ENCODE measurements around the gene UVRAG.

The UVRAG gene

DNA sequence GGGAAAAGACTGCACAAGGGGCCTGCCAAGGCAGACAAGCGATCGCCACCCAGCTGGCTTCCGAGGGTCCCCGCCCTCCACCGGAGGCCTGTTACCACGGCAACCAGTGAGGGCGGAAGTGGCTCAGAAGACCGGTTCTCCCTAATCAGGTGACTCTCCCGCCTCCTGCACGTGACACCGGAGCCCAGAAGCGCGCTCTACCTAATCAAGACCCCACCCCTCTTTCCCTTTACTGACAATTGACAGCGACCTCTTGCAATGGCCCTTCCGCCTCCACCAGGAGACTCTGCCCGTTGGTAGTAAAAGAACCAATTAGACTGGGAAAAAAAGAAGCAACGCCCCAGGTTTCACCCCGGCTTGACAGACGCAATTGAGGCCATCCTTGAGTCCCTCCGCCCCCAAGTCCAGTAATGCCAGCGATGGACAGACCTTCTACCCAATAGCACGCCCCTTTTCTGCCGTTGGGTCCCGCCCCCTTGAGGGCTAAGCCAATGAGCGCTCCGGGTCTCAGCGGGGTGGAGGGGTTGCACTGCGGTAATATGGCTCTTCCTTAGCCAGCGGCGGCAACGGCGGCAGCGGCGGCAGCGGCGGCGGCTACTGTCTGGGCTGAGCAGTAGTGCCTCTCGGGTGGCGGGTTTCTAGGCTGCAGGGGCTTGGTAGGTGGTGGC is at the start of gene UVRAG:
UVRAG (plus strand) TSS at position 534 of the 668 bp plus-strand sequence. CDS start 198 bp downstream, outside the sequence.
- peak; percentile 100 for DNase-seq

DNA sequence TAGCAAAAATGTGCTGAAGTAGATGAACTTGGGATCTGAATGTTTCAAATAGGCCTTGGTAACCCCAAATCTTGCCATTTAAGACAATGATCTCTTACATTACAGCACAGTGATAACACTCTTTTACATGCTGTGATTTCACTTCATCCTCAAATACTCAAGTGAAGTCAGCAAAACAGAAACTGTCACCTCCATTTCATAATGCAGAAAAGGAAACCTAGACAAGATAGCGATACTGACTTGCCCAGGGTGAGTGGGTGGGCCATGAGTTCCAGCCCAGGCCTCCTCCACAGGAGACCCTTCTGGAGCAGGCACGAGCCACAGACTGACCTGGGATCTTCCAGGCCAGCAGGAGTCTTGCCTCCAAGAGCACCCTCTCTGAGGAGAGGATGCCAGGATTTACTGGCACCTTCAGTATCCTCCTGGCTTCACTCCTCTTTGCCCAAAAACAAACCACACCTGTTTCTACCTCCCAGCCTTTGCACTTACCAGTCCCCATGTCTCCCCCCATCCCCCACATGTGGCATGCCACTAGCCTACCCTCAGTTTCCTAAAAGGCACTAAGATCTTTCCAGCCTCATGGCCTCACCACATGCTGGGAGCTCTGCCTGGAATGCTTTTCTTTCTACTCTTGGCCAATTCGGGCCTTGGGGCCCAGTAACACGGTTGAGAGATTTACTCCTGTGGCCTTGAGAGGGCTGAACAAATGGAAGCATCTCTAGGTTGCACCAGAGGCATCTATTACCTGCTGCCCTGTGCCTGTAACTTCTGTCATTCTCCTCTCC is 48.4 kb upstream of the UVRAG start:
- DNase-seq = no peak

DNA sequence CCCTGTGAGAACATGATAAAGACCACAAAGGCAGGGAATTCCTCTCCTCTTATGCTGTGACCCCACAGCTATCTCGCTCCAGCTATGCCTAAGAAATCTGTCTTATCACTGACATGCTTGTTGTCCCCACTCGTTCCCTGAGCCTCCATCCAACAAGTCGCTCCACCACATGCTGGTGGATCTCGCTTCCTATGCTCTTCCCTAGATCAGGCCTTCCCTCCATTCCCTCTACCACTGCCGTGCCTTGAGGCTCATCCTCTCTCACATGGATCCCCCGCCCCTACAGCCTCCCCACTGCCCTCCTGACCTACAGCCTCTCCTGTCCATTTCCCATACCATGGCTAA is 47.8 kb upstream of the UVRAG start:
- no peak for DNase-seq

DNA sequence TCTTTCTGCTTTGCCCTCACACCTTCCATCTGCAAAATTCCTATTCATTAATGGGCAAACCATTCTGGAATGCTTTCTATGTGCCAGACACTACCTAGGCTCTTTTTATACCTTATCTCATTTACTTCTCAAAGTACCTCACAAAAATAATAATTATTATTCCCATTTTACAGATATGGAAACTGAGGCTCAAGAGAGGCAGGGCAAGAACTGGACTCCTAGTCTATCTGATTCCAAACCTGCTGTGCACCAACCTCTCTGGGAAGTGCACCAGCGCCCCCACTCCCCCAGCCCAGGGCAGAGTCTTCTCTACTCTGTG is 47.3 kb upstream of the UVRAG start:
- DNase-seq = no peak

DNA sequence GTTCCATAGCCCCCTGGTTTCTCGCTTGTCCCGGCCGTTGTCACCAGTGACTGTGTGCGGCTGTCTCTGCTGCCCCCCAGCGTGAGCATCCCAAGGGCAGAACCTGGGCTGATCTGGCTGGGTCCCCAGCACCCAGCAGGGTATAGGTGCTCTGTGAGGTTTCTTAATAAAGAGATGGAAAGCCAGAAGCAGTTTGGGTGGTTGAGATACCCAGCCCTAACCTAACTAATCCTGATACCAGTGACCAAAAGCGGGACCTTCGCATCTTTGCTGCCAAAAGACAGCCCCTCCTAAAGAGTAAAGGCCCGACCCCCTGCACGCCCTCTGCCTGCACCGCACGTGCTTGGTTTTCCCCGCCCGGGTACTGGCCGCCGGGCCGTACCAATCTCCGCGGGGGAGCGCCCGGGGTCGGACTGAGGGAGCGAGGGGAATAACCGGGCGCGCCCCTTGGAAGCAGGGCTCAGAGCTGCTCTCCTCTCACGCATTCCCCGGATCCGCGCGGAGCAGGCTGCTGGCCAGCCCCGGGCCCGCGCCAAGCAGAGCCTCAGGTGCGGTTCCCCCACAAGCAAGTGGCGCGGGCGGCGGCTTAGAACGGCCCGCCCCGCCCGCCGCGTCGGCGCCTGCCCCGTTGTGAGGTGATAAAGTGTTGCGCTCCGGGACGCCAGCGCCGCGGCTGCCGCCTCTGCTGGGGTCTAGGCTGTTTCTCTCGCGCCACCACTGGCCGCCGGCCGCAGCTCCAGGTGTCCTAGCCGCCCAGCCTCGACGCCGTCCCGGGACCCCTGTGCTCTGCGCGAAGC is 46.7 kb upstream of the UVRAG start, which contains the start of gene DGAT2:
DGAT2 (plus strand) TSS at position 667 of the 797 bp plus-strand sequence. CDS start 214 bp downstream, outside the sequence.
- peak; percentile 96 for DNase-seq

DNA sequence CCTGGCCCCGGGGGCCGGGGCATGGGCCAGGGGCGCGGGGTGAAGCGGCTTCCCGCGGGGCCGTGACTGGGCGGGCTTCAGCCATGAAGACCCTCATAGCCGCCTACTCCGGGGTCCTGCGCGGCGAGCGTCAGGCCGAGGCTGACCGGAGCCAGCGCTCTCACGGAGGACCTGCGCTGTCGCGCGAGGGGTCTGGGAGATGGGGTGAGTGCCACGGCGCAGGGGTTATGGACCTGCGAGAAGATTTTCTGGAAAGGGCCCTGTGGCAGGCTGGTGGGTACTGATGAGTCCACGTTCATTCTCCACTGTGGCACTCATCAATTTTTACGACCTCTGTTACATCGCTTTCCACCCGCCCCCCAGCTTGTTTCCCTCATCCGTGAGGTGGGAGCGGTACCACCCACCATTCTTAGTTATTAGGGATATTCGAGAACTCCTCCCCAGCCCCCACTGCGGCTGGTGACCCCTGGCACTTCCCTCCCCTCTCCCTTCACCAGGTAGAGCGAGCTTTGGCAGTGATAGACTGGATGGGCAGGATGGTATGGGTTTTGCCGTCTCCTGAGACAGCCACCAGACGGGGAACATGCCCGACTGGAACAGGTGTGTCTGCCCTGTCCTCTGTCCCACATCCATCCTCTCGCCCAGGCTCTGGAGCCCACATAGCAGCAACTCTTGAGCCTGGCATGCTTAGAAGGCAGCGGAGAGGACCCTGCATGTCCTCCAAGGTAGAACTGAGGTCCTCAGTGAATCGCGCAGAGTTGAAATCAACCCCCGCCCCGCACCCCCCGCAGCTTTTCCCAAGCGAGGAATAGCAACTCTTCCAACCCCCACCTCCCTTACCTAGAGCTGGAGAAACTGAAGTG is 45.9 kb upstream of the UVRAG start:
- peak; percentile 24 for DNase-seq

DNA sequence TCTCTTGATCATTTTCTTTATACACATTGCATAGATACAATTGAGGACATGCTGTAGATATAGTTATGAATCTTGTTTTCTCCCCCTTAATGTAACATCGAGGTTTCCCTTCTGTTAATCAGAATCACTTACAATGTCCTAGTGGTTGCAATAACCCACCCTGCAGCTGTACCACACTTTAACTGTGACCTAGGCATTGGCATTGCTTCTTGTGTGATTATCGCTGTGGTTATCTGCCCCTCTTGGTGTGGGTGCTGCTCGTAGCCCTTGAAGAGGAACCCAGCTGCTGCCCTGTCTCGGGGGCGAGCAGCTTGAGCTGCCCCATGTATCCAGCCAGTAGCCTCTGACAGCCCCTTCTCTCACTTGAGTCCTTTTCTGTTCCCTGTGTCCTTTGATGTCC is 44.9 kb upstream of the UVRAG start:
- no peak for DNase-seq

DNA sequence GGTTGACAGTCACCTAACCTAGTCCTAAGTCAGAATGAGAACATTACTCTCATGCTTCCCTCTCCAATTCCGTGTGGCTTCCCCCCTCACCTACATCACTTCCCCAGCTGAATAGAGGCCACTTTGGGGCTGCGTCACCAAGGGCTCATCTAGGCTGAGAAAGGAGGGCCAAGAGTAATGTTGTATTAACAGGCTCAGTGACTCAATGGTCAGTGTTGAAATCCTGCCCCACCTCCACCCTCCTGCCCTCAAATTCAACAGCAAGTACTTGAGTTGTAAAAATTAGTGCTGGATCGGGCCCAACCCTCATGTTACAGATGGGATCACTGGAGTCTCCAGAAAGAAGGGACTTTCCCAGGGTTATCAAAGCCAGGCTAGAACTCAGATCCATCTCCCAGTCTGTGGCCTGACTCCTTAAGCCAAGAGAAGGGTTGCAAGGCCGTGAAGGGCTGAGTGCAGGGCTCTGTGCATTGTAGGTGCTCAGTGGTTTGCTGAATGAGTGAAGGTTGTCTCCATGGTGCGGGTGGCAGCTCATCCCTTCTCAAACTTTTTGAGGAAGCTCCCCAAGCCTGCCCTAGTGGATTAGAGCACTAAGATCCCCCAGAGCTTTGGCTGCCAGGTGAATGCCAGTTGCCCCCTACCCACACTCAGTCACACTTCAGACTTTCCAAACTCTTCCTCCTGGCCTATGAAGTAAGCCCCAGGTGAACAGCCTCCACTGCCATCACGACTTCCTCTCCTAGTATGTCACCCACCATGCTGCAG is 43.2 kb upstream of the UVRAG start:
- DNase-seq = no peak

DNA sequence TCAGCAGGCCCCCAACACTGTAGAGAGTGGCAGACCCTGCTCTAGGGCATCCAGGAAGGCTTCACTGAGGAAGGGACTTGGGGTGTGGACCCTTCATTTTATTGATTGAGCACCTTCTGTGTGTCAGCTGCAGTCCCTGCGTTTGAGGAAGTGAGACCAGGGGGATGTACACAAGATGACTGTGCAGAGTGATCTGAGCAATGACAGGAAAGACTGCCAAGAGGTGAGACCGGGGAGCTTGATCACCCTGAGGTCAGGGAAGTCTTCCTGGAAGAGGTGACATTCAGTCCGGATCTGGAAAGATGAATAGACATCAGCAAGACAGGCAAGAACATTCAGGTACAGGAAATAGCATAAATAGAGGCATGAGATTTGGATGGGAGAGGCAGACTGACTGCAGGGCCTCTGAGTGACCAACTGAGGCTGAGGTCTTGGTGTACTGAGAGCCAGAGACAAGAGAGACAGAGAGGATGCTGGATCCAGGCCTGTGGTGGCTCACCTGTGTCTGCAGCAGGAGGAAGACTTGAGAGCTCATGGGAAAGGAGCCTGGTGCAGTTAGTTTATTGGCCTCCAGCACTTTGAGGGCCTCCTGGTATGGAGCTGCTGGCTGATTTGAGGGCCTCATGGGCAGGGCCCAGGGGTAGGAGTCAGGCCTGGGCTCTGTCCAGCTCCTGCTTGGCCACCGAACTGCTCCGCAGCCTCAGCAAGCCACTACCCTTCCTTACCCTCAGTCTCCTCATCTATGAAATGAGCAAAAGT is 41.2 kb upstream of the UVRAG start:
- DNase-seq = no peak

DNA sequence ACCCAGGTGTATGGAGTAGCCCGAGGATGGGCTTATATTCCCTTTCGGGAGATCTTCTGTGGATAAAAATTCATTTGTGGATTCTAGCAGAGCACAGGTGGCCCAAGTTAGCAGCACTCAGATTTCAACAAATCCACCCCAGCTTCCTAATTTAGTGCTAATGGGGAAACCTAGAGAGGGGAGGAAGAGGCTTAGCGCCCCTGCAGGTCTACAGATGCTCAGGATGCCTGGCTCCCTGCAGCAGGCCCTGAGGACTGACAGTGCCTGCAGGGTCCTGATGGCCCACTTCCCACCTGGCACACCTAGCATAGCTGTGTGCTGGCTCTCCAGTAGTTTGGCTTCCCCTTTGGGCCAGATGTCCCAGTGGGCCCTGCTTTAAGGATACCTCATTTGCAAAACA is 40.0 kb upstream of the UVRAG start:
- DNase-seq = no peak

DNA sequence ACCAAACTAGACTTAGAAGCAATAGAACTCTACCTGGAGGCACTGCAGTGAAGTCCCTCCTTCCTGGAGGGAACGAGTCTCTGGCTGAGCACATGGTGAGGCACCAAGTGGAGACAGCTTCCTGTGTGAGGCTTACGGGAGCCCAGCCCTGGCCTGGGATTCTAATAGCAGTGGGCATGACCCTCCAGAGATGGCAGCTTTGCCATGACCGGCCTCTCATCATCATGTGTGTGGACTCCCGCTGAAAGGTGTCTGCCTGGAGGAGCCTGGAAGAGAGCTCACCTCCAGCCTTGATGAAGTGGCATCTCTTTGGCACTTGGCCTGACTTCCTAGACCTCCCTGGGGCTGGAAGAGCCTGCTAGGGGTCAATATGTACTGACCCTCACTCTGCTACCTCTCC is 38.5 kb upstream of the UVRAG start:
- no peak for DNase-seq

DNA sequence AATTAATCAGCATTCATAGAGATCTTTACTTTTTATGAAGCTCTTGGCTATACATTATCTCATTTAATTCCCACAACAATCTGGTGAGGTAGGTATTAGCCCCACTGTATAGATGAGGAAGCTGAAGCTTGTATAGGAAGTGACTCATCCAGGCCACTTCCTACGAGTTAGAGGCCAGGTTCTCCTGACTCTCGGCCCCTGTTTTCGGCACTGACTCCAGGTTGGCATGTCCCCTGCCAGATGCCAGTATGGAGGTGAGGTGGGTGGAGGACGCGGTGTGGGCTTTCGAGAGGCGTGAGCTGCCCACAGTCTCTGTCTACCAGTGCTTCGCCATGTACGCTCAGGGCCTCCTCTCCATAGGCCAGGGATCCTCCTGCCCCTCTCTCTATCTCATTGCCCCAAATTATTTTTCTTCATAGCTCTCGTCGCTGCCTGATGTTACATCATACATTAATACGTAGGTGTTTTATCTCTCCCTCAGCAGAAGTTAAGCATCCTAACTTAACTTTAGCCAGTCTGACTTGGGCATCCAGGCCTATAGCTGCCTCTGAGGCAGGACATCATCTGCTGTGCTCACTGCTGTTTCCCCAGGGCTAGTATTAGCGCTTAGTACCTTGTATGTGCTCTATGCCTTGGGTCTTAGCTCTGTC is 37.4 kb upstream of the UVRAG start:
- no peak for DNase-seq

DNA sequence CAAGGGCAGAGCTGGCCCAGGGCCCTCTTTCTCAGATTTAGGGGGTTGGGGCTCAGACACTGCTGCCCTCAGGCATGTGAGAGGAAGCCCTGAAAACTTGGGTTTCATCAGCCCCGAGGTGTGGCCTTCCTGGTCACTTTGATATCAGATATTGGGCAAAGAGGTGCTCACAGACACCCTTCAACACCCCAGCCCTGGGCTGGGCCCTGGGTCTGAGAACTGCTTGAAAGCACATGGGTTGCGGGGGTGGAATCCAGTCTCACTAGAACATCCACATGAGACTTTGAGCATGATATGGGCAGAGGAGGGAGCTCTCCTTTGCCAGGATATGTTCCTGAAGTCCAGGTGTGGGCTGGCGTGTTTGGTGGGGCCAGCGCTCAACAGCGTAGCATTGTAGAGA is 36.0 kb upstream of the UVRAG start:
- DNase-seq = no peak

DNA sequence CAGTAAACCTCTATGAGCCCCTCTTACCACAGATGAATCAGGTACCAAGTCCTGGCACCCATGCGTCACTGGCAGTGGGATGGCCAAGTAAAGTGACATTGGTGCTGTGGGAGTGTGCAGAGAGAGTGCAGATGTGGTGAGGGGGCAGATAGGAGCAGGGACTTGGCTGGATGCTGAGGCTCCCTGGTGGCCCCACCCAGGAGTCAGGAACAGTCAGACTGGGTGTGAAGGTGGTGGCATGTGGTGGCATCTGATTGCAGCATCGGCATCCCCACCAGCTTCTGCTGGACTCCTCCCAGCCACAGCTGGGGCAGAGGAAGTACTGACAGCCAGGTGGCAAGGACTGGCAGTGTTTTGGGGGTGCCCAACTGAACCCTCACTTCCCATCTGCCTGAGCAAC is 35.0 kb upstream of the UVRAG start:
- no peak for DNase-seq

DNA sequence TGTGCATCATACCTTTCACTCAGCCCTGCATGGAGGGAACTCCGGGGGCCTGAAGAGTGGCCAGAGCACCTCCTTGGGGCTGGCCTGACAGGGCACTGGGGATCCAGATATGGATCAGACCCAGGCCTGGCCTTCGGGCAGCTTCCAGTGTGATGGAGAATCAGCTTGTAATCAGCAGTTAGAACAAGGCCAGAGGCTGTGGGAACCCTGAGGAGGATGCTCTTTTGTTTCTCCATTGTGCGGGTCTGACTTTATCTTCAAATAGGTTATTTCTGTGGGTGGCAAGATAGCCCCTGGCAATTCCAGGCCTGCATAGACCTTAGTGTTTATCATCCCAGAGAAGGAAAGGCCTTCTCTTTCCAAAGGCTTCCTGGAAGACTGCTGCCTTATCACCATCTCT is 34.1 kb upstream of the UVRAG start:
- no peak for DNase-seq

DNA sequence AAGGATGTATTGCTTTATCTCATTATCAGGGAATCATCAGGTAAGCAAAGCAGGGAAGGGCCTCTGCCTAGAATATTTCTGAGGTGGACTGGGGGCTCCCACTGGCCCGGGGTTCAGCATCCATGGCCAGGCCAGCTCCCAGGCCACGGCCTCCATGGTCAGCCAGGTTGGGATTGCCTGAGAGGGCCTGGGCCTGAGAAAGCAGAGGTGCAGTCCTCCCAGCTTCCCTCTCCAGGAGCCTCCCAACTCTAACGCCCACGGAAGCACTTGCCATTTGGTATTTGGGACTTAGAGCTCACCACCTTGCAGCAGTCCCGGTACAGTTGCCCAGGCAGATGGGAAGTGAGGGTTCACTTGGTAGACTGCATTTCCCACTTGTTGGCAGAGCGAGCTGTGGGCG is 33.7 kb upstream of the UVRAG start:
- no peak for DNase-seq

DNA sequence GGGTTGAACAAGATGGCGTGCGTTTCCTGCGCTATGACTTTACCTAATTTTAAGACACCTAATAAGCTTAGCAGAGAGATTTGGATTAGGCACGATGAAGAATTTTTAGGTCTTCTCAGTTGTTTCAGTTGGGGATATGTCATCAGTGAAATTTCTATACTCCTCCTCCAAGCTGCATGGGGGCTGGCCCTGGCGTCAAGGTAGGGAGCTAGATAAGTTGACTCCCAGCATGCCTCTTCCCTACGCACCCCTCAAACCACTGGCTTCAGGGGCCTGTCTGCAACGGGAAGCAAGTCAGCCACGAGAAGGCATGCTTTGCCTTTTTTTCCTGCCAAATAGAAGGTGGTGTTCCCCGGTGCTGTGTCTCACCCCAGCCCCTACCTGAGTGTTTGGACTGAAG is 33.2 kb upstream of the UVRAG start:
- no peak for DNase-seq

DNA sequence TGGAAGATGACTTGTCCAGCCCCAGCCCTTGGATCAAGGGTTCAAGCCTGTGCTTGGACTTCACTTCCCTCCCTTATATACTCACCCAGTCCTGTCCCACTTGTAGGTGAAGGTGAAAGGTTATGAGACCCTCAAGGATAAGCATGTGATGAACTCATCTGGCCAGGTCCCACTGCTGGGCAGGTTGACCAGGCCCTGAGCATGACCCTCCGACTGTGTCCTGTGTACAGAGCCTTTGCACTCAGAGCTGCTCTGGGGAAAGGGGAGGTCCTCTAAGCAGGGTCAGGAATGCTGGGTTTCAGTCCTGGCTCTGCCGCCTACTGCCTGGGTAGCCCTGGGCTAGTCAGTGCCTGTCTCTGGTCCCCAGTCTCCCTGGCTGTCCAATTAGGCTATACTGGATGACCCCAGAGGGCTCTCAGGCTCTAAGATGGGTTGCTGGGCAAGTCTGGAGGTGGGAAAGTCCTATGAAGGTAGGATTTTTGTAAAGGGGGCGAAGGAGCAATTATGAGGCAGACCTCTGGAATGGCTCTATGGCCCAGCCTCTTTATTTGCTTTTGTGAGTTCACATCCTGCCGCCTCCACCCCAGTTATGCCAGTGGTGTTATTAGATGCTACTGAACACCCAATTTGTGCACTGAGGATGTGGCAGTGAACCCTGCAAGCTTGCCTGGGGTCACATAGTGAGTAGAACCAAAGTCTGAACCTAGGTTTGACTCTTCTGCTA is 32.3 kb upstream of the UVRAG start:
- DNase-seq = no peak

DNA sequence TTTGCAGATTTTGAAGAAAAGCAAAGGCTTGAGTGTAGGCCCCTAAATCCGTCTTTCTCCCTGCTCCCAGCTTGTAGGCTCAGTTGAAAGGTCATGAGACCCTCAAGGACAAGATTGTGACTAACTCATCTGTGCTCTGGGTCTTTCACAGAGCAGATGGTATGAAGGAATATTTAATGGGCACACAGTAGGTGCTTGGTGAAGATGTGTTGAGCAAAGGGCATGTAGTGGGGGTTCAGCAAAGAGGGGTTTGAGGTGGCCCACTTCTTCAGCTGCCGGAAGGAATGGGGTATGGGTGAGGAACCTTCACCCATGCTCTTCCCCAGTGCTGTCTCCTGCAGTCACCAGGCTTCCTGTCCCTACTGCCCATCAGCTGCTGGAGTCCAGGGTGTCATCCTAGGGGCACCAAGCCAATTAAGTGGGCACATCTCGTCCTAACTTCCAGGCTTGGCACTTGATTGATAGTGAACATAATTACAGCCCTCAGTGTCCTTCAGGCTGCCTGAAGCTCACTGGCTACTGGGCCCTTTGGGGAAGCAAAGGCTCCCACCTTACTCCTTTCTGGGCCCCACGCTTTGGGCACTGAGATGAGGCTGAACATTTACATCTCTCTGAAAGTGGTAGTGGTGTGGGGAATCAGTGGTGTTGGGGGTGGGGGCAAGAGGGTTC is 31.5 kb upstream of the UVRAG start:
- no peak for DNase-seq

DNA sequence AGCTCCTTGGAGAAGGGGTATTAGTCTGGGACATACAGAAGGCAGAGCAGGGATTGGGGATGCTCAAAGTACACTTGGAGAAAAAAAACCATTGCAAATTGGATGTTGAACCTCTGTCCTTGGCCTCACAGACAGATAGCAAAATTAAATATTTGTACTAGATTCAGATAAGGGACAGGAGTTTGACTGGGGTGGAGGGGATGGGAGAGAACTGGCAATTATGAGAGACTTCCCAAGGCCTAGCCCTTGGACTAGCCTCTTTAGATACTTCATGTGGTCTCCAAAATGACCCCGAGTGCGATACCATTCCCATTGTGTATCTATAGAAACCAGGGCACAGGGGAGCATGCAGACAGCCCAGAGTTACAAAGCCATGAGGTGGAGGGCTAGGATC is 30.9 kb upstream of the UVRAG start:
- no peak for DNase-seq

Measured in DMS79 treated with DMSO at 0.1 percent for 48 hours (cell line).